ENCODE data around the gene IER5.
A peak's percentile ranks its signal among the peaks of the same experiment; 100 is the strongest.

The IER5 gene

DNA sequence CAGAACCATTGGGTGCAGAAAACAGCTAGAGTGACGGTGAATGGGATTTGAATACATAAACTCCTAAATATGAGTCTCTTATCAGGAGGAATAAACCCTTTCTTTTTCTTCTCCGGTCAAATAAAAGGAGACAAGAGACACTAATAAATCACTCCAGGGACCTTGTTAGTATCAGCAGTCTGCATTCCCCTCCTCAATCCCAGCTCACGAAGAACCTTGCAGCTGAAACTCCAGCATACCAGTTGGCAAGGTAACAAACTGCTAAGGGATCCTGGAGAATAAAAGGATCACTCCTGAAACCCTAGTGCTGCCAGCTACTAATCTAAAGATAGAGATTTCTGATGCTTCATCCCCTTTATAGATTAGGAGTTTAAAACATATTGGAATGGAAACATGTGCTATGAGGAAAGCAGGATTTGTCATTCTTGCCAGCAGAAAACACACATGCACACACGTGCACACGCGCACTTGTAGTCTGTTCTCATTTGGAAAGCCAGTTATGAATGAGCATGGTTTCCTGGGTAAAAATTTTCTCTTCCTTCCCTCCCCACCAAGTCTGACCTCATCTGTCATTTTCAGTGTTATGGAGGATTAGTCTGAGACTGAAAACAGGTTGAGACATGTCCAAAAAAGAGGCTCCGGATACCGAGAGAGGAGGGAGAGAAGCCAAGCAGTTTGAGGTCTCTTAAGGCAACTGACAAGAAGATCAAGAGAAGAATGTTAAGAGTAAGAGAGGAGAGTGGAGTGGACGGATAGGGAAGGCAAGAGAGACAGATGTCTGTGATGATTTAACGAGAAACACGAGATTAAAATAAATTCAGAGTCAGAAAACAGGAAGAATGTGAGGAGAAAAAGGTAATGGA is 10.9 kb downstream of the IER5 start:
- Histone ChIP-seq H3K9me3 (ENCODE audit: low read depth, low read length) (no peaks in the 10 kb centered on the region), H3K36me3 (ENCODE audit: insufficient read depth, low read length) (no peaks in the 10 kb centered on the region), H3K27ac (0 out of 2 replicates have a peak overlapping the region, but pooled peaks have one; percentile 12), H3K9ac (ENCODE audit: insufficient read length) (no peak overlapping the region), H3K4me3 (no peak overlapping the region)
- TF ChIP-seq FOXP2 (optimal IDR thresholded peaks at IDR 0.05; ENCODE audit: control extremely low read depth, extremely low read length, insufficient read depth) (no peak), EZH2 (IDR thresholded peaks at IDR 0.05) (no peak), POLR2AphosphoS5 (IDR thresholded peaks at IDR 0.05; ENCODE audit: borderline replicate concordance, low read depth, low read length) (no peak)
- no peak for DNase-seq (ENCODE audit: low read depth, low spot score)

DNA sequence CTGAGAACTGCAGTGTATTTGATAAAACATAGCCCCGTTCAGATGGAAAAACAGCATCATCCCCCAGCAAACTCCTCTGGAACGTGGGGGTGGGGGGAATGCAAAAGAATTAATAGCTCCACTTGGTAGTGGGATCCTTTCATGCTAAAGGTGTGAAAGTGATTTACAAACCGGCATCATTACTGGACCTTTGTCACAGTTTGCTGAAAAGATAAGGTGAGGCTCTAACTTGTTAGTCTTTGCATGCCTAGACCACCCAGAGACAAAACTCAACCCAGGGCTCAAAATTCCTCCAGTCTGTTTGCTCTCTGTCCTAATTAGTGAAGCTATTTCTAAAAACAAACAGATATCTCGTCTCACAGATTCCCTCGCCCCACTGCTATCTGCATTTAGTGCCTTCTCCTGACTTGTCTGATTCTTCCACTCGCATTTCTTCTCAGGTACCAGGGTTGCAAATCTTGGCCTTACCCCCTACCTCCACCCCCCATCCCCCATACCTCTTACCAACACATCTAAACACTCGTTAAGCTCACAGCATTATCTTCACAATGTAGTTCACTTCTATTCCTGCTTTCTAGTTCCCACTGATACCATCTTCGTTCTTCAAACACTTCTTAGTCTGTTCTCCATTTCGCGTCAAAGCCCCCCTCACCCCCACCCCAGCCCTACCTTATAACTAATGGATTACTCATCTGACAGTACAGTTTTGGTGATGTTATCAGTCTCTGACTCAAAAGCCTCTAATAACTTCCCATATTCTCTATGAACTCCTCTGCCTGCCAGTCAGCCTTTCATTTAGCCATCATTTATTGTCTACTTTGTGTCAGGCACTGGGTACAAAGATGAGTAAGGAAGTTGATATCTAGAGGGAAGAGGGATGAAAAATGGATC is 11.8 kb downstream of the IER5 start:
- Histone ChIP-seq H3K27ac (no peak overlapping the region), H3K4me3 (no peak overlapping the region), H3K9me3 (ENCODE audit: low read depth, low read length) (no peaks in the 10 kb centered on the region), H3K36me3 (ENCODE audit: insufficient read depth, low read length) (no peaks in the 10 kb centered on the region), H3K9ac (ENCODE audit: insufficient read length) (no peak overlapping the region)
- TF ChIP-seq EZH2 (IDR thresholded peaks at IDR 0.05), result no peak
- no peak for TF ChIP-seq POLR2AphosphoS5 (IDR thresholded peaks at IDR 0.05; ENCODE audit: borderline replicate concordance, low read depth, low read length)
- no peak for TF ChIP-seq FOXP2 (optimal IDR thresholded peaks at IDR 0.05; ENCODE audit: control extremely low read depth, extremely low read length, insufficient read depth)
- DNase-seq (ENCODE audit: low read depth, low spot score), result no peak

DNA sequence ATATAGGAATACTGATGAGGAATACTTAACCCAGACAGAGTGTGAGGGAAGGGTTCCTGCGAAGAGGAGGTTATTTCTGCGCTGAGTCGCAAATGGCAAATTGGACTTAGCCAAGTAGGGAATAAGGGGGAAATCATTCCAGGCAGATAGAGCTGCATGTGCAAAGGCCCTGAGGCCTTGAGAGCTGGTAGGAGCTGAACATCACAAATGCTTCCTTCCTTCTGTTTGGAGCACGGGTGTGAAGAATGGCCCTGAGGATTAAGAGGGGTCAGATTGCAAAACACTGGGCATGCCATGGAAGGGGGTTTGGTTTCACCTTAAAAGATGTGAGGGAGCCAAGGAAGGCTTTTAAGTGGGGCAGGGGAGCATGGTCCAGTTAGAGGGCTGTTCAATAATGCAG is 12.4 kb downstream of the IER5 start:
- no peak for TF ChIP-seq EZH2 (IDR thresholded peaks at IDR 0.05)
- no peak for TF ChIP-seq POLR2AphosphoS5 (IDR thresholded peaks at IDR 0.05; ENCODE audit: borderline replicate concordance, low read depth, low read length)
- no peak for TF ChIP-seq FOXP2 (optimal IDR thresholded peaks at IDR 0.05; ENCODE audit: control extremely low read depth, extremely low read length, insufficient read depth)
- no peaks in the 10 kb centered on the region for H3K9me3 ChIP-seq (ENCODE audit: low read depth, low read length)
- H3K36me3 ChIP-seq (ENCODE audit: insufficient read depth, low read length), result no peaks in the 10 kb centered on the region
- H3K4me3 ChIP-seq, result no peak overlapping the region
- H3K27ac ChIP-seq, result no peak overlapping the region
- DNase-seq (ENCODE audit: low read depth, low spot score), result no peak
- no peak overlapping the region for H3K9ac ChIP-seq (ENCODE audit: insufficient read length)

DNA sequence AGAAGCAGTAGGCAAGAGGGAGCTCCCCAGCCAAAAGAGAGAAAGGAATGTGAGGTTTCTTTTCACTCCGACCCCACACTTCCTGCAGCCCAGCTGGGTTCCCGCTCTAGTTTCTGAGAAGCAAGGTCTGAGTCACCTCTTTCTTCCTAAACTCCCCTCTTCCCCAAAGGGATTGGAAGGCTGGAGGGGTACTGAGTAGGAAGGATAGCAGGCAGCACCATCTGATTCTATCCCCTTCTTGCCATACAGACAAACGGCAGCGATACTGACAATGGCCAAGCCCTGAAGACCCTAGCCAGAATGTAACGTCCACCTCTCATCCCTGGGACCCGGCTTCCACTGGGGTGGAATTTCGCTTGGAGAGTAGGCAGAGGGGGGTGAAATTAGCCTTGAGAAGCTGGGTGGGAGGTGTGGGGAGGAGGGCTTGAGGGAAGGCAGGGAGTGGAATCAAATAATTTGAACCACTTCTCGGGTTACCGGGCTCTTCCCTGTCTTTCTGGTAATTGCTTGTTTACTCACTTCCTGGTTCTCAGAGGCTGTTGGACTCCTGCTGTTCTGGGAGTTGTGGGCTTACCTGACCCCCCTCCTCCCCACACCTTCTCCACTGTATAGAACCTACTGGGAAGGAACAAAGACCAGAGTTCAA is 13.2 kb downstream of the IER5 start:
- DNase-seq (ENCODE audit: low read depth, low spot score), result no peak
- H3K36me3 ChIP-seq (ENCODE audit: insufficient read depth, low read length), result no peaks in the 10 kb centered on the region
- no peak overlapping the region for H3K9ac ChIP-seq (ENCODE audit: insufficient read length)
- H3K9me3 ChIP-seq (ENCODE audit: low read depth, low read length), result no peaks in the 10 kb centered on the region
- H3K27ac ChIP-seq, result peak overlapping the region; percentile 55
- TF ChIP-seq EZH2 (IDR thresholded peaks at IDR 0.05) (no peak), FOXP2 (optimal IDR thresholded peaks at IDR 0.05; ENCODE audit: control extremely low read depth, extremely low read length, insufficient read depth) (no peak)
- peak overlapping the region; percentile 34; the same call in 1 of the 2 replicates for H3K4me3 ChIP-seq

DNA sequence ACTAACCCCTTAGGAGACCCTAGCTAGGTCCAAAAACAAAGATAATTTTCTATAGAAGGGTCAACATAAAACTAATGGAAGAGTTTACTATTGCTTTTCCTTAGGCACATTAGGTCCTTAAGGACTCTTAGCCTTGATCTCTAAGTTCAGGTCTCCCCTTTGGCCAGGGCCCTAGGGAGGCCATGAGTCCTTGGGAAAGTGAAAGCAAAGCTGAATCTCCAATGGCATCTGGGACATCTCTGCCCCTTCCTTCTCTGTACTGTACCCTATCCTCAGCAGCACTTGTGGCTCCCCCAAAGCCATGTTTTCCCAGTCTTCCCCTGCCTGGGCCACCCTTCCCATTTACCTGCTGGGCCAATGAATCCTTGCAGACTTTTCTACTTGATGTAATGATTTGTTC is 14.3 kb downstream of the IER5 start:
- Histone ChIP-seq H3K9ac (ENCODE audit: insufficient read length) (no peak overlapping the region), H3K36me3 (ENCODE audit: insufficient read depth, low read length) (no peaks in the 10 kb centered on the region), H3K27ac (peak overlapping the region; percentile 49), H3K4me3 (no peak overlapping the region), H3K9me3 (ENCODE audit: low read depth, low read length) (no peaks in the 10 kb centered on the region)
- no peak for DNase-seq (ENCODE audit: low read depth, low spot score)
- TF ChIP-seq EZH2 (IDR thresholded peaks at IDR 0.05) (no peak), POLR2AphosphoS5 (IDR thresholded peaks at IDR 0.05; ENCODE audit: borderline replicate concordance, low read depth, low read length) (no peak), FOXP2 (optimal IDR thresholded peaks at IDR 0.05; ENCODE audit: control extremely low read depth, extremely low read length, insufficient read depth) (no peak)

DNA sequence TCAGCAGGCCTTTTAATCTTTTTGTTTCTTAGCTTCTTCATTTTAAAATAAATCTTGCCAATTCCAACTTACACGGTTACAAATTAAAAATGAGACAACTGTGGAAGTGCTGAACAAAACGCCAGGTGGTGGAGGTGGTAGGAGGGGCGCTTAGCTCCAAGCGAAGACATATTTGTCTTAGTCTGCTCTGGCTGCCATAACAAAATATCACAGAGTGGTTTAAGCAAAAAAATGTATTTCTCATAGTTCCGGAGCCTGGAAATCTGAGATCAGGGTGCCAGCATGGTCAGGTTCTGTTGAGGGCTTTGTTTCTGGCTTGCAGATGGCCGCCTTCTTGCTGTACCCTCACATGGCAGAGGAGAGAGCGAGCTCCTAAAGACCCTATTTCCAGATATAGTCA is 14.9 kb downstream of the IER5 start:
- Histone ChIP-seq H3K36me3 (ENCODE audit: insufficient read depth, low read length) (no peaks in the 10 kb centered on the region), H3K4me3 (no peak overlapping the region), H3K9me3 (ENCODE audit: low read depth, low read length) (no peaks in the 10 kb centered on the region), H3K9ac (ENCODE audit: insufficient read length) (no peak overlapping the region), H3K27ac (peak overlapping the region; percentile 49)
- no peak for DNase-seq (ENCODE audit: low read depth, low spot score)
- TF ChIP-seq FOXP2 (optimal IDR thresholded peaks at IDR 0.05; ENCODE audit: control extremely low read depth, extremely low read length, insufficient read depth), result no peak
- no peak for TF ChIP-seq EZH2 (IDR thresholded peaks at IDR 0.05)
- no peak for TF ChIP-seq POLR2AphosphoS5 (IDR thresholded peaks at IDR 0.05; ENCODE audit: borderline replicate concordance, low read depth, low read length)

DNA sequence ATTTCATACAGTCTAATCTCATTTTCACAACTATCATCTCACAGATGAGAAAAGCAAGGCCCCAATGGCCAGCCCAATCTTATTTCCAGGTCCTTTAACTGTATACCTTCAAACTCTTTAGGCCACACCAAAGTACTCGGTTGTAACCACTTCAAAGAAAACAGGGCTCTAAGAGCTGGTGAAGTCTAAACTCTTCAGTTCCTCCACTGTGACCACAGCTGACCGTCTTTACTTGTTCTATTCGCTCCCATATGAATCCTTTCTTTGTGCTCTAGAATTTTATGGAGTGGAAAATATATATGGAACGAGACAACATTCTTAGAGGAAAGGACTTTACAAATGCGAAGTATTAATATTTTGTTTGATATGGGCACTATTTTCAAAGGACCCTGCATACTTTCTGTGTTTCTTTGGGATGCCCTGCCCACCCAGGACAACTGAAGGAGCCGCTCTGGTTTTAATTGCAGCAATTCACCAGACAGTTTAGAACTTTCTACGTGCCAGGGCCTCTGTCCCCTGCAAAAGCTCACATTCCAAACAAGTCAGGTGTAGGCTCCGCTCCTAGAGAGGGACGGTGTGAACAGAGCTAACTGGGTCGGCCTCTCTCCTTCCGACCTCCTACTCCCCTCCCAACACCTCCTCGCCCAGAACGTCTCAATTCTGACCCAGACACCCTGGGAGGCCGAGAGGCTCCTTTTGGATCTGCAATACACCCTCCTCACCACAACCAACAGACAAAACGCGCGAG is 15.7 kb downstream of the IER5 start:
- no peak for DNase-seq (ENCODE audit: low read depth, low spot score)
- H3K27ac ChIP-seq, result peak overlapping the region; percentile 8
- H3K9me3 ChIP-seq (ENCODE audit: low read depth, low read length), result no peaks in the 10 kb centered on the region
- TF ChIP-seq FOXP2 (optimal IDR thresholded peaks at IDR 0.05; ENCODE audit: control extremely low read depth, extremely low read length, insufficient read depth), result no peak
- no peak for TF ChIP-seq EZH2 (IDR thresholded peaks at IDR 0.05)
- no peak for TF ChIP-seq POLR2AphosphoS5 (IDR thresholded peaks at IDR 0.05; ENCODE audit: borderline replicate concordance, low read depth, low read length)
- peak overlapping the region; percentile 75 for H3K9ac ChIP-seq (ENCODE audit: insufficient read length)
- no peaks in the 10 kb centered on the region for H3K36me3 ChIP-seq (ENCODE audit: insufficient read depth, low read length)
- H3K4me3 ChIP-seq, result peak overlapping the region; percentile 77
